Peyer's patch (tissue), 4 donors: ENCODE data around the gene IFNL1.

Experiments used
- CTCF ChIP-seq, 6 experiments: fragments of 450-650 bp in 4 of 6; fragments of 200-600 bp in 2 of 6; sonication (generic) in 1 of 6; IDR thresholded peaks; one replicate each; pipeline ENCODE4 v1.5.1; 2017 to 2019; ENCODE audit warnings: antibody characterized with exemption in 6 of 6, mild to moderate bottlenecking in 3 of 6, moderate library complexity in 1 of 6
- POLR2A ChIP-seq, 2 donors: fragments of 450-650 bp; IDR thresholded peaks; one replicate each; pipeline ENCODE4 v1.5.1; 2017; ENCODE audit warnings: antibody characterized with exemption in 2 of 2, mild to moderate bottlenecking in 2 of 2, moderate library complexity in 2 of 2

- TF ChIP-seq POLR2A (IDR thresholded peaks at IDR 0.05), result no peak
- TF ChIP-seq CTCF (IDR thresholded peaks at IDR 0.05), result no peak
Observed at GRCh38 chr19:39345956-39346355, 49.7 kb downstream of the IFNL1 start.
